Measurements from ENCODE around the gene KAT2A.

KAT2A gene

DNA sequence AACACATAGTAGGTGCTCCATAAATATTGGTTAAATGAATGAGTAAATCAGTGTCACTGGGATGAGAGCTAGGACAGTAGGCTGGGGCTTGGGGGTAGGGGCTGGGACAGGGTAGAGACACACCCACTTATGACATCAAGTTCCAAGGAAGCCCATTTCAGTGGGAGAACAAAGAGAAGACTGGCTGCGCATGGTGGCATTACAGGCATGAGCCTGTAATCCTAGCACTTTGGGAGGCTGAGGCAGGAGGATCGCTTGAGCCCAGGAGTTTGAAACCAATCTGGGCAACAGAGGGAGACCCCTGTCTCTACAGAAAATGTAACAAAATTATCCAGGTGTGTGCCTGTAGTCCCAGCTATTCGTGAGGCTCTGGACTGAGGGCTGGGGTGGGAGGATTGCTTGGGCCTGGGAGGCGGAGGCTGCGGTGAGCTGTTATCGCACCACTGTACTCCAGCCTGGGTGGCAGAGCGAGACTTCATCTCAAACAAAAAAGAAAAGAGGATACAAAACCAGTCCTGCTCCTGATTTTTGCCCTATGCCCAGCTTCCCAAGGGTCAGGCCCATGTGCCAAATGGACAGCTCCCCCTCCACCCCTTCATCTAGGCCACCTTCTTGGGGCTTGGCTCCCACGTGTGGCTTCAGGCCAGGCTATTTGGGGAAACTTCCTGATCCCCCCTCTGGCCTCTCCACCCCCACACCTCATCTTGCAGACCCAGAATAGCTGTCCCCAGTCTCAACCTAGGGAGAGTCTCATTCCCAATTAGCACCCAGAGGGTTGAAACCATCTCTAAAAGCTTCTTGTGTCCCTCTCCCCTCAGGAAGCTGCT lies 30.0 kb downstream of the KAT2A start:
- DNase-seq: no peak

DNA sequence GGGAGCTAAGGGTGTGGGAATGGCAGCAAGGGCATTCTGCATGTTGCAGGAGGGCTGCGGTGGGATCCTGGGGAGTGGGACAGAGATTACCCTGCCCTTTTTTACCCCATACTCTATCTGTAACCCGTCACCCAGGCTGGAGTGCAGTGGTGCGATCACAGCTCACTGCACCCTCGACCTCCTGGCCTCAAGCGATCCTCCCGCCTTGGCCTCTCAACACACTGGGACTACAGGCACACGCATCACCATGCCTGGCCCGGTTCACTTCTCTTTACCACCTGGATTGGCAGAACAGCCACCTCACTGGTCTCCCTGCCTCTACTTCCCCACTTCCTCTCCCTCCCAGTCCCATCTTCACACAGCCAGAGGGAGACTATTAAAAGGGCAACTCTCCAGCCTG lies 32.4 kb downstream of the KAT2A start:
- no peak for DNase-seq

DNA sequence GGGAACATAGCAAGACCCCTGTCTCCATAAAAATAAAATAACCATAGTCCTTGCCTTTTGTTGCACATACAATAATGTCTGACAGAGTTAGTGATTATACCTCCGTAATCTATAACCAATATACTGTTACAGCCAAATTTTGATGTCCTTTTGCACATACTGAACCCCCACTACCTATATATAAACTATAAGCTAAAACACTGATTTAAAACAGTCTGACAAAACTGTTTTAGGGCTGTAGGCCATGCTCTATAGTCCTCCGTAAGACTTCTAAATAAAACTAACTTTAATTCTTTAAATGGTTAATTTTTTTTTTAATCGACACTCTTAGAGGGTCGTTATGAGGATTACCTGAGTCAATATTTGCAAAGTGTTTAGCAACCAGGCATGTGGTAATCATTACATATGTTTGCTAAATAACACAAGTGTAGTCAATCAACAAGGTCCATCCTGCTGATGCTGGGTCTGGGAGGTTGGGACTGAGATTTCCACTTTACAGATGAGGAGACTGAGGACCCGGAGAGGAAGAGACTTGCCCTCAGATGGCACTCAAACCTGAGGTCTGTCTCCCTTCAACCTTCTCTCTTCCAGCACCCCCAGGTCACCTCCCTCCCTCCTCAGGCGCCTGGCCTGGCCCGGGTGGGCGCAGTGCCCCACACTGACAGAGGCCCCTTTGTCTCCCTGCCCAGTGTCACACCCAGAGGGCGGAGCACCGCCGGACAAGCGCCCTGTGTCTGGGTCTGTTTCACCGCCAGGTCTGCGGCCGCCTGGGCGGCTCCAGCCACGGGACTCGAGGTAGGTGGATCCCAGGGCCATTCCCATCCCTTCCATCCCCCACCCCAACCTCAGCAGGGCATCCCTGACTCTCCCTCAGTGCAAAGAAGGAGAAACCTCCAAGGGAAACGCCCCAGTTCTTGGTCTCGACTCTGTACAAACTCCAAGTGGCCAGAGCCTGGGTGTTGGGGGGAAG lies 33.1 kb downstream of the KAT2A start:
- no peak for DNase-seq

DNA sequence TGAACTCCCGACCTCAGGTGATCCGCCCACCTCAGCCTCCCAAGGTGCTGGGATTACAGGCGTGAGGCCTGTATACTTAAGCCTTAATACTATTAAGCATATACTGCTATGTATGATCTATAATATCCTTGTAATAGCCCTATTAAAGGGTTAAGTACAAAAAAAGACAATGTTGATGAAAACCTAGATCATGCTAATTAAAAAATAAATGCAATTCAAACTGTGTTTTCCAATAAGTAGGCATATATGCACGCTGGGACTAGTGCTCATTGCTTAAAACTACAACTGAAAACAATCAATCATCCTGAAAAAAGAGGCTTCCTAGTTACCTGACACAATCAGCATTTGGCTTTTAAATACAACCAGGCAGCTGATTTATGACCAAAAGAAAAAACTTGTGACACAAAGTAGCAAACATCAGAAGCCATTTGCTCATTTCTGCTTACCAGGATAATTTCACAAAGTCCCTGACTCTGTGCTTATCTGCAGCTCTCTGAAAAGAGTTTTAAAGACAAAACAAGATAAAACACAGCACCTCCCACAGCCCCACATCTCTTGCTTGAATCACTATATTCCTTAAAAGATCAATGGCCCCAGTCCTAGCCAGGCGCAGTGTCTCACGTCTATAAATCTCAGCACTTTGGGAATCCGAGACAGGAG lies 34.0 kb downstream of the KAT2A start:
- peak; percentile 17 for DNase-seq

DNA sequence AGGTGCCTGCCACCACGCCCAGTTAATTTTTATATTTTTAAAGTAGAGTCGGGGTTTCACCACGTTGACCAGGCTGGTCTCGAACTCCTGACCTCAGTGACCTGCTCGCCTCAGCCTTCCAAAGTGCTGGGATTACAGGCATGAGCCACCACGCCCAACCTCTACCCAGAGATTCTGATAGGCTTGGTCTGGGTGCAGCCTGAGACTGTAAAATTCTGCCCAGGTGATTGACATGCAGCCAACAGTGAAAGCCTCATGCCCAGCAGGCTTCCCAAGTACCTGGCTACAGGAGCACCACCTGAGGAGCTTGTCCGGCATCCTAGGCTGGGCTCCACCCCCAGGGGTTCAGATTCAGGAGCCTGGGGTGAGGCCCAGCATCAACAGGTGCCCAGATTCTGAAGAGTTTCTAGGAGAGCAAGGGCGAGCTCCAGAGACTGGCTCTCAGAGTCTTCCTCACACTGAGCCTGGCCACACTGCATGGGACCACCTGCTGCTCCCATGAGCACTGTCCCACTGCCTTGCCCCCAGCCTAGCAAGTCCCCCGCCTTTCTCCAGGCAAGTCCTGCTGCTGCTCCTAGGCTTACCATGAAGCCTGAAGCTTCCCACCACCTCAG lies 39.5 kb downstream of the KAT2A start:
- DNase-seq: no peak

DNA sequence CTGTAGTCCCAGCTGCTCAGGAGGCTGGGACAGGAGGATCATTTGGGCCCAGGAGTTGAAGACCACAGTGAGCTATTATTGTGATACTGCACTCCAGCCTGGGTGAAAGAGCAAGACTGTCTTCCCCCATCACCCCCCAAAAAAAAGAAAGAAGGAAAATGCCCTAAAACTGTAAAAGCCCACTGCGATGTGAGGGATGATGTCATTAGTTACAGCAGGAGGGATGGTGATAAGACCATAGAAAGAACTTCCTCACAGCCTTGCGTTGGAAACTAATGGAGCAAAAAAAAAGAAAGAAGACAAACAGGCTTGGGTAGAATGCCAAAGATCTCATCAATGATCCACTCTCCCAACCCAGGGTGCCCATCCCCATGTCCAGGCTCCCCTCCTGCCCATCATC lies 41.6 kb downstream of the KAT2A start:
- DNase-seq: no peak

DNA sequence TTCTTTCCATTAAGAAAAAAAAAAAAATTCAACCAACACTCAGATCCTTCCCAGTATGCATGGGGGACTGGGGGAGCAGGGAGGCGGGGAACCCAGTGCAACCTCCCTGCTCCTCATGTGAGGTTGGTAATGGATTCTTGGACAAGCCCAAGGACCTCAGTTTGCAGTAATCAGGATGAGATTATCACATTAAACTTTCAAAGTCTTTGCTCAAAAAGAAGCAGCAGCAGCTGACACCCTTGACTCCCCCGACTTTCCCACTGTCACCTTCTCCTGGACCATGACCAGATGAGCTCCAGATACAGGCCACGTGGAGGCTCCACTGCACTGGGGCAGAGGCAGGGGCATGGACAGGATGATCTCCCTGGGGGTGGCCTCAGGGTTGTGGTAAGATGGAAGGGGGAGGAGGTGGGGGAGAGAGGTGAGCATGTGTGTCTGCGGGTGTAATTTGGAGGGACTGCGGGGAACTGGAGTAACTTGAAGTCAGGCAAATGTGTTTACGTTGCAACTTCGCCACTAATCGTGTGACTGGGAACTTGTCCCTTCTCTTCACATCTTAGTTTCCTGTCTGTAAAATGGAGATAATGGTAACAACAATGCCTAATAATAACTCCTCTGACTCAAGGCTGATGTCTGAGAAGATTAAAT lies 42.6 kb downstream of the KAT2A start:
- DNase-seq: peak; percentile 42

DNA sequence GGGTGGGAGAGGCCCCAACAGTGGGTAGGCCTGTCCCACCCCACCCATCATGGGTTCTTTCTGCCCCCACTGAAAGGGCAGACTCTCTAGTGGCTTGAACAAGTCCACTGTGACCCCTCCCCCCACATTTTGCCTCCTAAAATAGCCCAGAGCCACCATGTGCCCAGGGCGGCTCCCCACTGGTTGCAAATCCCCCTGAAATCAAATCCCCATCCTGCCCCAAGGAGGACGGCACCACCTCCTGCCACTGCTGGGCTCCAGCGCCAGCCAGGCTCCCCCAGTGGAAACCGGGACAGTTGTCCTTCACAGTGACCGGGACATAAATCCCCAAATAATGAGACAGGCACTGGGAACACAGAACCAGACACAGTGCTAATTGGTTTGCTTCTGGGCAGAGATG lies 43.4 kb downstream of the KAT2A start:
- no peak for DNase-seq

DNA sequence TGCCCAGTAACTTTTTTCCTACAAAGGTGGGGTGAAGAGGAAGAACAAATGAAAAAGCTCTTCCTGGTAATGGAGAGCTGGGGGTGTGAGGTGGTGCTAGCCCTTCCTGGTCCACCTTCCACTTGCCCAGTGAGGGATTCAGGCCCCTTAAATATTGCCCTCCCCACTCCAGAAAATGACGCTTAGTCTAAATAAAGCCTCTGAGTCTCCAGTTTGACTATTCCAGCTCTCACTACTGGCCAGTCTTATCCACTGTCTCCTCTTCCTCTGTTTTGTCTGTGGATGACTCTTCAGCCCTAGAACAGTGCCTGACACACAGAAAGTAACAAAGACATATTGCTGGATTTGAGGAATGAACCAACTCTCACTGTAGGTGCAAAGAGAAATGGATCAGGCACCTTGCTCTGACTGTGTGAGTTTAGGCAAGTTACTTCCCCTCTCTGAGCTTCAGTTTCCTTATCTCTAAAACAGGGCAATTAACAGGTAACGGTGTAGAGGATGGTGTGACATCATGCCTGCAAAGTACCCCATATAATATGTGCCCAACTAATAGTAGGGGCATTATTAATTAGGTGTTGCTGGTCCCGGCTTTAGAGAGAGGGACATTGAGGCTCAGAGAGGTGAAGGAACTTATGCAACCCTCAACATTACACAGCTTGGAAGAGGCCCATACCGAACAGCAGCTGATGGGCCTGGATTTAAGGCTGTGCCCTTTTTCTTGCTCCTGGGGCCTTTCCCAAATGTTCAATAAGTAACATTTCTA lies 44.2 kb downstream of the KAT2A start:
- no peak for DNase-seq

DNA sequence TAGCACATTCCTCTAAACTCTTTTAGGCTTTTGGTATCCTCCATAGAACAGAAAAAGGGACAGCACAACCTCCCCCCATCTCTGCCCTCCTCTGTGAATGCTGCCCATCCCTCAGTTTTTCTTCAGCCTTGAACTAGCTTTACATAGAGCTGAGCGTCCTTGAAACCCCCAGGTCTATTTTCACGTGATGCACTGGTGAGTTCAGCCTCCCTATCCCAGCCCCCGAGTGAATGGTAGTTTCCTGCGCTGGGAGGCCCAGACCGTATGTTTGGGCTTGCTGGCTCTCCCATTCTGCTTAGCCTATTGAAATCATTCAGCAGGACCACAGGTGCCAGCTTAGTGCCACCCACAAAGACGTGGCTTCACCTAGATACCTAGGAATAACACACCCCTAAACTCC lies 45.4 kb downstream of the KAT2A start:
- no peak for DNase-seq

DNA sequence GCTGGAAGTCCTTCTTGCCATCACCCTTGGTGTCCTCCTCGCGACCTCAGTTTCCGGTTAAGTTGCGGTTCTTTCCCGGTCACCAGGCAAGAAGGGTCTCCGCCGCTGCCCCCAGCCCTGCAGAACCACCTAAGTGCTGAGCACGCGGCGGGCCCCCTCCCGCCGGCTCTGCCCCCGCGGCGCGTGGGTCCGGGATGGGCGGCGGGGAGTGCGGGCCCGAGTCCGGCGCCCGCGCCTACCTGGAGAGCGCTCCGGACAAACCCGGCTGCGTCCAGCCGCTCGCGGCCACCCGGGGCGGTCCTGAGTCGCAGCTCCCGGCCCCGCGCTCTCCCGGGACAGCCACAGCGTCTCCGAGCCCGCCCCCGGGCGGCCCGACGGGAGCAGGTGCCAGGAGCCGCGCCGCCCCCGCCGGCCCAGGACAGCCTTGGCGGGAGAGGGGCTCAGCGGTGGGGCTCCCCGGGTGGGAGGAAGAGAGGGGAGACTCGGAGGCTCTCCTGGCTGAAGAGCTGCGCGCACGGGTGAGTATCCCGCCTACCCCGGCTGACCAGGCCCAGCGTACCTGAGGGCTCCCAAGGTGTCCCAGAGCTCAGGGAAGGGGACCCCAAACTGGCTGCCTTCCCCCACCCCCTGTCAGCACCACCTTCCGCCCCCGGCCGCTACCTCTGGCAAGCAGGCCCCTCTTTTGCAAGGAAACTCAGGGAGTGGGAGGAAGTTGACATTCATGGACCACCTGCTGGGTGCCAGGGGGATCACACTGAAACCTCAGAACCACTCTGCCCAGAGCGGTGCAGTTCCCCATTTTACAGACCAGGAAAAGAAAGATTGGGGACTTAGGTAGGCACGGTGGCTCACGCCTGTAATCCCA lies 48.6 kb downstream of the KAT2A start:
- no peak for DNase-seq

DNA sequence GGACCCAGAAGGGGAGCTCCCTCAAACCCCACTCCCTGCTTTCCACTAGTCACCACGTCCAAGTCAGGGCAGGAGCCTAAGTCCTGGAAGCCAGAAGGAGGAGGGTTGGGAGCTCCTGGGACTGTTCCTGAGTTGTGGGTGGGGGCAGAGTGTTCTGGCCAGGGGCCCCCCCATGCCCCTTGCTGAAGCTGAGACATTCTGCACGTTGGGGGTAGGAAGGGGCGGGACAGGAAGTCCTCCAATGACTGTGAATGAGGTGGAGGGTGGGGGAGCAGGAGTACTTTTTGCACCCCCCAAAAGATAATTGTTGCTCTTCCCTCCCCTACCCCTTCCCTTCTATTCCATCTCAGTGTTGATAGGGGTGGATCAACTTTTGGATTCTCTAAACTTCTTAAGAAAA lies 49.4 kb downstream of the KAT2A start:
- no peak for DNase-seq

DNA sequence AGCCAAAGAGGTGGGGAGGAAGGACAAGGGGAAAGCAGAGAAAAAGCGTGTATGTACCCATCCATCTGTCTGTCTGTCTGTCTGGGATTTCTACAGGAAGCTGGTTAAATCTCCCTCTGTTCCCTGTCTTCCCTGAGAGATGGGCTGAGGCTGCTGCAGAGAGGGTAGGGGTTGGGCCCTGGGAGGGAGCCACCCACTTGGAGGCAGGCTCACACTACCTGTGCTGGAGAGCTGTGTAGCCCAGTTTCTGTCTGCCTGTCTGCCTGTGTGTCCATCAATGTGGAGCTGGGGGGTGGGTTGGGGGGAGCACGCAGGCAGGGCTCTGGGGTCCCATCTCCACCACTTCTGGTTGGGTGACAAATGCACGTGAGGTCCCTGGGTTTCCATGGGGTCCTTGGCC lies 52.2 kb downstream of the KAT2A start:
- no peak for DNase-seq

DNA sequence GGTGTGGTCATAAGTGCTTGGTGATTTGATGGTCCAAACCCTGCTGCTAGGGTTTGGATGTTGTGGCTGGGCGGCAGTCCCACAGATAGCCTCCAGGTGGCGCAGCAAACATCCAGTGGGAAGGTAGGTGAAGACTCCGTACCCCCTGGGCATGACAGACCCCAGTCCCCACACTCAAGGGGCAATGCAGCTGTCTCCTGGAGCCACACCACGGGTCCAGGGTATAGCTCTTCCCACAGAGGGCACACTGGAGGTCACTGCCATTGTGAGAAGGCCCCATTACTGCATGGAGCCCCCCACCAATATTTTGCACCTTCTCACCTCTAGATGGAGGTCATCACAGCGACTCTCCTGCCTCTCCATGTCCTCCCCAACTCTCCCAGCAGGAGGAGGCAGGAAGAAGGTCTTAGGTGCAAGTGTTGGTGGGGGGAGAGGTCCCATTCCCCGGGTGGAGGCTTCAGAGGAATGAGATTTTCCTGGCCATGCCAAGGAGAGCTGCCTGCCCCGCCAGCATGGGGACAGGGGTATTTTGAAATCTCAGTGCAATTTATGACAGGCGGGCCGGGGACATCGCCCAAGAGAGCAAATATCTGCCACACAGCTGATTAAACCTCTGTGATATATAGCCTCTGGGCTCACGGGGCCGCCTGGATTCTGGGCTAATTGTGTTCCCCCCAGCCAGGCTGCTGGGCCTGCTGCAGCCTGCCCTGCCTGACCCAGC lies 53.6 kb downstream of the KAT2A start:
- DNase-seq: peak; percentile 63

DNA sequence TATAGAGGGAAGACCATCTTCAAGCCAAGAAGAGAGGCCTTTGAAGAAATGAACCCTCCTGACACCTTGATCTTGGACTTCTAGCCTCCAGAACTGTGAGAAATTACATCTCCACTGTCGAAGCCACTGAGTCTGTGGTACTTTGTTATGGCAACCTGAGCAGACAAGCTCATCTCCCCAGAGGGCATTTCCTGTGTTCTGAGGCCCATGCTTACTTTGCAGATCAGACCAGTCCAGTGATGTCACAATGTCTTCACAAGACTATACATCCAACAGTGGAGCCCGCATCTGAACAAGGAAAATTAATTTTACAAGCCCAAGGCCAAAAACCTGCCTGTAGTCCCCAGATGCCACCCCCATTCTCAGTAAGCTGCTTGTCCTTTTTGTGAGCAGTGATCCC lies 56.0 kb downstream of the KAT2A start:
- no peak for DNase-seq

Data from hematopoietic multipotent progenitor cell treated with erythropoietin and hydrocortisone succinate and interleukin-3 and kit ligand, for 8 days (in vitro differentiated cells).